NCI-H510A (cell line): ENCODE results near the gene MMP17.
A peak's percentile ranks its signal among the peaks of the same experiment; 100 is the strongest.

Source experiments
- DNase-seq: peaks from one replicate; lab custom pipeline; 2025; lab: John Stamatoyannopoulos, UW

The MMP17 gene

DNA sequence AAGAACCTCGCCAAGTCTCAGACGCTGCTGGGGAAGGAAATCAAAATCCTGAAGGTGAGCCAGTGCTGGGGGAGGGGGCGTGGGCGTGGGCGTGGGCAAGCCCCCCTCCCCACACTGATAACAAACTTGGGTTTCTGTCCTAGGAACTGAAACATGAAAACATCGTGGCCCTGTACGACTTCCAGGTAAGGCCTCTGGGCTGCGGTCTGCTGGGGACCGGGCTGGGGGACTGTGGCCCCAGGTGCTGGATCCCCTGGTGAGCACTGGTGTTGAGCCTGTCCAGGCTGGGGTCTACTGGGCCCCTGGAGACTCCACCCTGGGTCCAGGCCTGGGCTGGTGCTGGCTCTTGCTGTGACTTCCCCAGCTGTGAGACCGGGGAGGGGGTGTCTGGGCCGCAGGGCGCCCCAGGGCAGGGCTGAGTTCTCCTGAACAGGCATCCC is 67.5 kb downstream of the MMP17 start:
- DNase-seq = no peak

DNA sequence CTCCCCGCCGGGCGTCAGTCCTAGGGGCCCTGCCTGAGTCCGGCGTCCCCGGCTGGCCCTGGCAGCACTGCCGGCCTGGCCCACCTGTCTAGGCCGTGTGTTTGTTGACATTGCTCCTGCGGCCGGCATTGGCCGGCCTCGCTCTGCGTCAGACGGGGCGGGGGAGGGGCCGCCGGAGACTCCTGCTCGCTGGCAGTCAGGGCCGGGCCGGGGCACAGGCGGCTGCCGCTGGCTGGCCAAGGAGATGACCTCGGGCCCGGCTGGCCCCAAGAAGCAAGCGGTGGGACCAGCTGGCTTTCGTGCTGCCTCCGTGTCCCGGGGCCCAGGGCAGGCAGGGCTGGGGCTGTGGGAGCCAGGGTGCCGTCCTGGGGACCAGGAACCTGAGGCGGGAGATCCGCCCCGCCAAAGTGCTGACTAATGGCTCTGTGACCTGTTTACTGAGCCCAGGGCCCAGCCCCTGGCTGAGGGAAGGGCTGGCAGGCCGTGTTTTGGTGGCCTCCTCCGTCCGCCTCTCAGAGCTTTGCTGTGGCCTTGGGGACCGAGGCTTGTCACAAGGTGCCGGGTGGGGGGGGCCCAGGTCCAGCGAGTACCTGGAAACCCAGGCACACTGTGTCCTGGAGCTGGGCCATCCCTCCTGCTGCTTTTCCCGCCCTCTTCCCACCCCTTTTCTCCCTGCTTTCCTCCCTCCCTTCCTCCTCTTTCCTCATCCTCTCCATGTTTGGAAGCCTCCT is 68.1 kb downstream of the MMP17 start:
- DNase-seq = peak; percentile 91

DNA sequence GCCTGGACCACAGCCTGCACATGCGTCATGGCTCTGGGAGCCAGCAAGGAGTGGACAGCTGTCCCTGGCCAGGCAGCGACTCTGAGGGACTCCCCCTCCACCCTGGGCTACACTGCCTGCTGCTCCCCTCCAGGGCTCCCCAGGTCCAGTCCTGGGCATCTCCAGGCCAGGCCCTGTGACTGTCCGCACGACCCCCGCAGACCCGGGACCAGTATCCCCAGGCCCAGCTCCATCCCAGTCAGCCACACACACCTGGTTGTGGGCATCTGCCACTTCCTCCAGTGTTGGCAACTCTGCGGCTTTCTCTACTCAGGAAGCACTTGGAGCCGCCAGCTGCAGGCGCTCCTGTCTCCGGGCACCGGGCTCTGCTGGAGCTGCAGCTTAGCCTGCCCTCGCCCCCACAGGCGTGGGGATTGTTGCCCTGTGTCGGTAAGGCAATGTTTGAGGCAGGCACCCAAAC is 68.6 kb downstream of the MMP17 start:
- DNase-seq = no peak

DNA sequence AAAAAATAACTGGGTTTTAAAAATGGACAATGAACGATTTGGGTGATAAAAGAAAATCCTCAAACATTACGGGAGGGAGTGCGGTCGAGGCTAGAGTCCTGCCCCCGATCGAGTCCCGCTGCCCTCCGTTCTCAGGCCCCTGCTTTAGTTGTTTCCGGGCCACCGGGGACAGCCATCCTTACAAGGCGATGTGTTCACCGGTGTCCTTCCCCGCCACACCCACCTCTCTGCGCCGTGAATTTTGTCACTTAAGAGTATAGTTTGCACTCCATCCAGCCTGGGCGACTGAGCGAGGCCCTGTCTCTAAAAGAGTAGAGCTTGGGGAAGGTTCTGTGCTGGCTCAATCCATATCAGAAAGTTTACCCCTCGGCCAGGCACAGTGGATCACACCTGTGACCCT is 69.1 kb downstream of the MMP17 start:
- DNase-seq = no peak

DNA sequence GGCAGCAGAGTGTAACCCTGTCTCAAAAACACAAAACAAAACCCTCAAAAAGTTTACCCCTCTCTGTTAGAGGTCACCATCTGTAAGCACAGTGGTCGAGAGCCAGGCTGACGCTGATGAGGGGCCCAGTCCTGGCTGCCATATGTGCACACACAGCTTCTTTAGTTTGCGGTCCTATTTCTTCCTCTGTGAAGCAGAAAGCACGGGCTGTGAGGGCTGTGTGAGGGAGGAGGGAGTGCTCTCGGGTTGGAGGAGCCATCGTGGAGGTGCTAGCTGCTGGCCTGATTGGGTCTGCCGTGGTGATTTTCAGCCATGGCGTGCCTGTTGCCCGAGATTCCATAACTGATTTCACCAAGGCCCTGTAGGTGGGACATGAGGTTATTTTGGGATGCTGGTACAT is 69.7 kb downstream of the MMP17 start:
- no peak for DNase-seq

DNA sequence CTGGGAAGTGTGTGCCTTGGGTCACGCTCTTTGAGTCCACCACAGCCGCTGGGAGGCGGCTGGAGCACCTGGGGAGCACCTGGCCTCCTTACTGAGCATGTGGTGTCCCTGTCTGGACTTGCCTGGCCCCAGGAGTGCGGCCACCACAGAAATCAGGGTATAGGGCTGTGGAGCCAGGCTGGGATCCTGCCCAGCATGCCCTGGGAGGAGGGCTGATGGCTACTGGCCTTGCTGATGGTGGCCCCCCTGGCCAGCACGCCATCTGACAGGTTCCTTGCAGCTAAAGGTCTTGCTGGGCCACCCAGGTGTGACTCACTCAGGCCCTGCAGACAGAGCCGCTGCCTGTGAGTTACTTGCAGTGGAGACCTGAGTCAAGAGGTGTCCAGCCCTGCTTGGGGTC is 72.2 kb downstream of the MMP17 start:
- DNase-seq = peak; percentile 33
